H1 (cell line): ENCODE measurements around the gene MTMR10. TPM values are rescaled to one million over a fixed set of nuclear protein-coding genes. Genes with fewer than 3 reads are reported as not detected.

Experiments
- EZH2 ChIP-seq: fragments of 200-600 bp; sonication (generic); IDR thresholded peaks from 2 replicates; pipeline ENCODE4 v1.7.1; 2012; ENCODE audit warnings: low read depth, mild to moderate bottlenecking, moderate library complexity, low read length, inconsistent platforms; ENCODE audit not compliant: severe bottlenecking
- polyA plus RNA-seq, 7 experiments: library from polyadenylated mRNA; depleted of rRNA in 3 of 7; stranded (reverse) in 5 of 7; unstranded in 2 of 7; fragments of >200 nt in 5 of 7; fragments of 200-250 nt in 2 of 7; gene quantifications; 1 replicate in 5 of 7; 2 replicates in 1 of 7; 4 replicates in 1 of 7; pipeline versions ENCODE4 v1.2.1 to v1.2.3, GENCODE V29; 2011 to 2013; ENCODE audit warnings: missing spikeins in 2 of 7, mixed read lengths in 2 of 7
- total RNA-seq: library from RNA; stranded (reverse); fragmentation: NEBNext Ultra II Directional; extraction: Animal tissue kit (Norgen Biotek cat#: 25700); gene quantifications from 2 replicates; pipeline ENCODE4 v1.2.1, GENCODE V29; 2021

Gene MTMR10
- total and polyA plus RNA-seq, 2 of the 8 experiments (the other 6 are each of a cell fraction or from before 2014, with no cell fraction given) = 3.8 to 13.1 TPM

DNA sequence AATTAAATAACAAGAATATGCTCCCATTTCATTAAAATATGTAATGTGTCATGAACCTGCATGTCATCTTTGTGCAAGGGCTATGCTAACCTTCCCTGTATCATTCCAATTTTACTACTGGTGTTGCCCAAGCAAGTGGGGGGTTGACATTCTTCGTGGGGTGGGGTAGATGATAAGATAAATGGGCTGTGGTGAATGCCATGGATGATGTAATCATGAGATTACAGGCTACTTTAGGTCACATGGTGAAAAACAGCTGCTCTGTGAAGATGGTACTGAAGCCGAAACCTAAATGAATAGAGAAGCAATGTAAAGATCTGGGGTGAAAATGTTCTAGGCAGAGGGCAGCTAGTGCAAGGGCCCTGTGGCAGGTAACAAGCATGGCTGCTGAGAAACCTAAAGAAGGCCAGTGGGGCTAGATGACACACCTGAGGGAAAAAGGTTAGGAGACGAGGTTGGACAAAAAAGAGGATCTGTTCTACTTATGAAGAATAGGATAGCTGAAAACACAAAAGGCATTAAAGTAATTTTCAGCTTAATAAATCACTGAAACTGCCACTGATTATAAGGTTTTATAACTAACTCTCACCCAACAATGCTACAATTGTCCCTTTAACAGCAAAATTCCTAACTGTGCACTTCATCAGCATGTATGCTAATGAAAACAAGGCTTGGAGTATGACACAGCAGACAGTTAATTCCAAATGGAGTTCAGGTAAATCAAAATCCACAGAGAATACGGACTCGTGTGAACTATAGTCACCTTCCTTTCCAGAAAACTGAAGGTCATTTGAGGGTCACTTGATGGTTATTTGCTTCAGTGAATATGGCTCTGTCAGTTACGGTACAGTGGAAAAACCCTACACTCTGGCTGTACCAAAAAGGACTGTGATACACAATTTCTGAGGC, 35.0 kb downstream of the MTMR10 start (continued):
- no peak for TF ChIP-seq EZH2
